C4-2B (cell line): Measurements from ENCODE around the gene CRIP2.
A peak's percentile ranks its signal among the peaks of the same experiment; 100 is the strongest.

Experiments
- H3K27ac ChIP-seq: fragments of 450-650 bp; 2 replicates; pipeline ENCODE4 v1.5.1; 2017
- CTCF ChIP-seq: fragments of 450-650 bp; conservative IDR thresholded peaks from 2 replicates; pipeline ENCODE4 v1.5.1; 2017; ENCODE audit warnings: mild to moderate bottlenecking
- ZFX ChIP-seq: fragments of 450-650 bp; IDR thresholded peaks from 2 replicates; pipeline ENCODE4 v1.6.1; 2017

Gene CRIP2

GRCh38 chr14:105474483-105475268, at the start of gene CRIP2:
Gene CRIP2 (plus strand): TSS chr14:105474821. CDS start chr14:105474863, 42 bp downstream.
- TF ChIP-seq ZFX (no peak), CTCF (no peak)
- peak within 1 kb of the TSS; percentile 84 for H3K27ac ChIP-seq

GRCh38 chr14:105424861-105425260, 49.8 kb upstream of the CRIP2 start:
- no peak overlapping the region for H3K27ac ChIP-seq
- TF ChIP-seq ZFX (no peak), CTCF (no peak)

DNA sequence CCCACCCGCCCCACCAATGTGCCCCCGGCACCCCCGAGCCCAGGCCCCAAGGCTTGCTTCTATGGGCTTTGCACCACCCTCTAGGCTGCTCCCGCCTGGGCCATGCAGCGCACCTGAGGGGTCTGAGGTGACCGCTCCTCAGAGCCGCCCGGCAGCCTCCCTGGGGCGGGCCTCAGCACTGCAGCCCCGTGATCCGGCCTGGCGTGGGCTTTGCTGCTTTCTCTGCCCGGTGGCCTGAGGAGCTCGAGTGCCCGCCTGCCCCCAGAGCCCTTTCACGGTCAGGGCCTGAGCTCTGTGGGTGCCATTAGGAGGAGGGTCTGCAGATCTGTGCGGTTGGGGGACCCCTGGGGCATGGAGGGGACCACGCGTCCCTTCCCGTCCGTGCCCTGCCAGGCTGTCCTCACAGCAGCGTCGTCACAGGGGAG, 48.8 kb upstream of the CRIP2 start:
- H3K27ac ChIP-seq = no peak overlapping the region
- TF ChIP-seq ZFX = no peak

- no peak for TF ChIP-seq CTCF
- no peak overlapping the region for H3K27ac ChIP-seq
These were observed 48.0 kb upstream of the CRIP2 start for GRCh38 chr14:105426416-105427130.

DNA sequence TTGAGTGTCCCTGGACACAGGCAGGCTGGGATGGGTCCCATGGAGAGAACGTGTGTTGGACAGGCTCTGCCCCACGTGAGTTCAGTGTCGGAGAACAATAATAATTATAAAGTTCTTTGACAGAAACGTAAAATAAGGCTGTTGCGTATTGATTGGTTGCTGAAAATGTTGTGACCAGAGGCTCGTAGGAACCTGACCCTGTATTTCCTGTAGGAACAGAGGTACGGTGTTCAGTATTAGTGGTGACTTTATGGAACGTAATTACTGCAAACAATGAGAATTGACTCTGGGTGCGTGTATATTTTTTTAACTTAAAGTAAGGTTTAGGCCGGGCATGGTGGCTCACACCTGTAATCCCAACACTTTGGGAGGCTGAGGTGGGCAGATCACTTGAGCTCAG, 47.2 kb upstream of the CRIP2 start:
- H3K27ac ChIP-seq = no peak overlapping the region

GRCh38 chr14:105427936-105428485, 46.6 kb upstream of the CRIP2 start:
- H3K27ac ChIP-seq = no peak overlapping the region
- TF ChIP-seq ZFX (no peak), CTCF (no peak)

More for the DNA sequence above, 47.2 kb upstream of the CRIP2 start:
- no peak for TF ChIP-seq CTCF
- no peak for TF ChIP-seq ZFX

GRCh38 chr14:105430042-105430441, 44.6 kb upstream of the CRIP2 start:
- TF ChIP-seq CTCF (no peak), ZFX (no peak)
- H3K27ac ChIP-seq = no peak overlapping the region
